Testis (tissue), 3 donors: ENCODE data around the gene BMAL1. TPM values are rescaled to one million over a fixed set of nuclear protein-coding genes. Genes with fewer than 3 reads are reported as not detected.

Source experiments
- DNase-seq: peaks from one replicate; pipeline ENCODE4 v3.0.0-alpha.2; 2019
- H3K27ac ChIP-seq, 2 donors: fragments of 200-600 bp; sonication (generic); one replicate each; pipeline ENCODE4 v1.5.1; 2019
- H3K27me3 ChIP-seq: fragments of 200-600 bp; sonication (generic); one replicate; pipeline ENCODE4 v1.5.1; 2019
- H3K36me3 ChIP-seq: fragments of 200-600 bp; sonication (generic); one replicate; pipeline ENCODE4 v1.5.1; 2017; ENCODE audit warnings: low read depth; ENCODE audit errors: missing control alignments
- H3K4me1 ChIP-seq: fragments of 200-600 bp; sonication (generic); one replicate; pipeline ENCODE4 v1.5.1; 2019
- H3K4me3 ChIP-seq, 2 donors: fragments of 200-600 bp; sonication (generic); one replicate each; pipeline ENCODE4 v1.5.1; 2017 to 2019
- H3K9me3 ChIP-seq: fragments of 200-600 bp; sonication (generic); one replicate; pipeline ENCODE4 v1.5.1; 2017
- POLR2A ChIP-seq: fragments of 450-650 bp; IDR thresholded peaks from one replicate; pipeline ENCODE4 v1.6.1; 2017; ENCODE audit warnings: antibody characterized with exemption, mild to moderate bottlenecking, moderate library complexity
- WGBS, 2 donors: methylation state at CpG; one replicate each; pipeline ENCODE4 v1.1.5; 2018; 5-methylcytosine and 5-hydroxymethylcytosine counted together
- intact Hi-C: fragments of 100-400 bp; cut with DNase I; formaldehyde crosslinking; loops from one replicate; pipeline ENCODE4 v1.15.1; 2023; ENCODE audit warnings: low total_unique reads
- polyA plus RNA-seq: library from polyadenylated mRNA; stranded (reverse); fragments of 350-450 nt; fragmentation: Illumina TruSeq; extraction: RNeasy Lipid Tissue Mini Kit (QIAGEN cat#74804); gene quantifications from one replicate; pipeline ENCODE4 v1.2.3, GENCODE V29; 2014; ENCODE audit warnings: low read depth, low replicate concordance; ENCODE audit not compliant: insufficient read depth
- total RNA-seq, 2 donors: library from RNA; depleted of rRNA; stranded (reverse); fragments of >200 nt; gene quantifications; one replicate each; pipeline ENCODE4 v1.2.3, GENCODE V29; 2016
- TF ChIP-seq, protein P1 (sequence below), 3 experiments: fragments of 450-650 bp in 2 of 3; fragments of 200-600 bp in 1 of 3; sonication (generic) in 1 of 3; IDR thresholded peaks; one replicate each; pipeline ENCODE4 v1.5.1; 2016 to 2019; ENCODE audit warnings: antibody characterized with exemption in 3 of 3, mild to moderate bottlenecking in 2 of 3, moderate library complexity in 1 of 3

BMAL1 gene
- total and polyA plus RNA-seq, 3 donors from 2014 or later, result 21.5 to 40.3 (median 35.7) TPM

DNA sequence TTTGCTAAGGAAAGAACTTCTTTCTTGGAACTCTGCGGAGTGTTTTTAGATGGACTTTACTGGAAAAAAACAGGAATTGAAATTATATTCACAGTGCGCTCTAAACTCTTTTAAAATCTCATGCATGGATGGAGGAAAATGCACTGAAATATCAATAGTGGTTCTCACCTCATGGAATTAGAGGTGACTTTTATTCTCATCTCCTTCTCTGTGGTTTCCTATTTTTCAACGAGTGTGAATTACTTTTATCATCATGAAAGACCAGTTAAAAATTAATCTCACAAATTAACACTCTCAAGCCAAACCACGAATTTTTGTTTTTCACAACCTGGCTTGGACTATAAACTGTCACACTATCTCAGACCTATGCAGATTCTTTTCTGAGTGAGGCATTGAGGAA is 16.6 kb downstream of the BMAL1 start:
- Histone ChIP-seq H3K27me3 (no peaks in the 10 kb centered on the region), H3K4me1 (no peaks in the 10 kb centered on the region), H3K9me3 (no peaks in the 10 kb centered on the region), H3K27ac (no peak overlapping the region), H3K4me3 (no peak overlapping the region), H3K36me3 (no peaks in the 10 kb centered on the region)
- intact Hi-C loops, result no loop called here
- 62 to 64% methylated on average over 4 of the region's 4 CpGs for WGBS, 2 donors
- no peak for DNase-seq
- TF ChIP-seq, protein P1, sequence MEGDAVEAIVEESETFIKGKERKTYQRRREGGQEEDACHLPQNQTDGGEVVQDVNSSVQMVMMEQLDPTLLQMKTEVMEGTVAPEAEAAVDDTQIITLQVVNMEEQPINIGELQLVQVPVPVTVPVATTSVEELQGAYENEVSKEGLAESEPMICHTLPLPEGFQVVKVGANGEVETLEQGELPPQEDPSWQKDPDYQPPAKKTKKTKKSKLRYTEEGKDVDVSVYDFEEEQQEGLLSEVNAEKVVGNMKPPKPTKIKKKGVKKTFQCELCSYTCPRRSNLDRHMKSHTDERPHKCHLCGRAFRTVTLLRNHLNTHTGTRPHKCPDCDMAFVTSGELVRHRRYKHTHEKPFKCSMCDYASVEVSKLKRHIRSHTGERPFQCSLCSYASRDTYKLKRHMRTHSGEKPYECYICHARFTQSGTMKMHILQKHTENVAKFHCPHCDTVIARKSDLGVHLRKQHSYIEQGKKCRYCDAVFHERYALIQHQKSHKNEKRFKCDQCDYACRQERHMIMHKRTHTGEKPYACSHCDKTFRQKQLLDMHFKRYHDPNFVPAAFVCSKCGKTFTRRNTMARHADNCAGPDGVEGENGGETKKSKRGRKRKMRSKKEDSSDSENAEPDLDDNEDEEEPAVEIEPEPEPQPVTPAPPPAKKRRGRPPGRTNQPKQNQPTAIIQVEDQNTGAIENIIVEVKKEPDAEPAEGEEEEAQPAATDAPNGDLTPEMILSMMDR (IDR thresholded peaks at IDR 0.05), result no peak
- no peak for TF ChIP-seq POLR2A

DNA sequence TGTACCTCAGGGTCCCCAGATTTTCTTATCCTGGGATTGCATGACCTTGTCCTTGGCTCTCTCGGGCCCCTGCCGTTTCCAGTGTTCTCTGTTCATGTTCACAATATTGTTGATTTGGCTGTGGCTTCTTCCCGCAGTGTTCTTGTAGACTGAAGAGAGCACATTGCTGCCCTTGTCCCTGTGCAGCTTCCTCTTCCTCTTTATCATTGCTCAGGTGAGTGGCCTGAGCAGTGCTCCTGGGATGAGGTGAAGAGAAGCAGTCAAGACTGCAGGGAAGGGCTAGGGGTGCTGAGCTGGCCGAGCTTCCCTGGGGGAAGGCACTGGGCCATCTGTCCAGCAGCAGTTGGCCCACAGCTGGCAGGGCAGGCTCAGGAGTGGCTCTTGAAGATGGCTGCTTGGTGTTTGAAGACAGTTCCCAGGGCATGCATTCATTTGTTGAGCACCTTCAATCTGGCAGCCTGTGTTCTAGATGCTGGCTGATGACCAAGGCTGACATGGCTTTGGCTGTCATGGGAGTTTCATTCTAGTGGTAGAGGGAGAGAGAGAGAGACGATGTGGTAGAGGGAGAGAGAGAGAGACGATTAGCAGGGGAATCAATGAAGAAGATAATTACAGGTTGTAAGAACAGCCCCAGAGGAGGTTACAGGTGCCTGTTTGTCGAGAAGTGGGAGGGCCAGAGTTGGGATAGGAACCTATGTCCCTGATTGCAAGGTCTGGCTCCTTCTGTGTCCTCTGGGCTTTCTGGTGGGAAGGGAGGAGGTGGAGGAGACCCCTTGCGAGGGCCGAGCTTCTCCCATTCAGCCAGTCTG is 17.4 kb downstream of the BMAL1 start:
- Histone ChIP-seq H3K27me3 (no peaks in the 10 kb centered on the region), H3K9me3 (no peaks in the 10 kb centered on the region), H3K36me3 (no peaks in the 10 kb centered on the region), H3K27ac (no peak overlapping the region), H3K4me3 (no peak overlapping the region), H3K4me1 (no peaks in the 10 kb centered on the region)
- no peak for DNase-seq
- TF ChIP-seq, protein P1 (IDR thresholded peaks at IDR 0.05), result no peak
- TF ChIP-seq POLR2A, result no peak
- WGBS, 2 donors, result 58 to 61% methylated on average over 7 to 9 of the region's 9 CpGs
- intact Hi-C loops, result no loop called here

DNA sequence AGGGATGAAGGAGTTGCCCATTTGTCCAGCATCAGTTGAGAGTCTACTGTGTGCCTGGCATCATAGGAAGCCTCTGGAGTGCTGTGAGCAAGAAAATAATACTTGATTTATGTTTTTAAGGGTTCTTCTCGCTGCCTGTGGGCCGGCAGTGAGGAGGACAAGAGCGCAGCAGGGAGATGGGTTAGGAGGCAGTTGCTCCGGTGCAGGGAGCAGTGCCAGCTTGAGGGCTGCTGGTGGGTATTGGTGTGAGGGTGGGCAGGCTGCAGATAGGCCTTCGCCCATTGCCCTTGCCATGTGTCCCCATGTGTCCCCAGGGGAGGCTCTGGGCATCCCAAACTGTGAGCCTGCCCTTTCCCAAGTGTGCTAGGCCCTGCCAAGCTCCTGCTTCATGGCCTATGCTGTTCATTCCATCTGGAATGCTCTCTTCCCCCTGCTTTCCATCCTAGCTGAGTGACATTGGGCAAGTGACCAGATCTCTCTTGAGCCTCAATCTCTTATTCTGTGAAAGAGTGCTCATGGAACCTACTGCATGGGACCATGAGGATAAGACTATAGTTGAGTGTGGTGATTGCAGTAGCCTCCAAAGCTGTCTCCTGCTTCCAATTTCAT is 19.8 kb downstream of the BMAL1 start:
- Histone ChIP-seq H3K27me3 (no peaks in the 10 kb centered on the region), H3K4me3 (no peak overlapping the region), H3K9me3 (no peaks in the 10 kb centered on the region), H3K27ac (no peak overlapping the region), H3K36me3 (no peaks in the 10 kb centered on the region), H3K4me1 (no peaks in the 10 kb centered on the region)
- intact Hi-C loops, result no loop called here
- DNase-seq, result no peak
- TF ChIP-seq POLR2A, result no peak
- TF ChIP-seq, protein P1 (IDR thresholded peaks at IDR 0.05), result no peak
- WGBS, 2 donors, result 89 to 93% methylated on average over 5 of the region's 5 CpGs

DNA sequence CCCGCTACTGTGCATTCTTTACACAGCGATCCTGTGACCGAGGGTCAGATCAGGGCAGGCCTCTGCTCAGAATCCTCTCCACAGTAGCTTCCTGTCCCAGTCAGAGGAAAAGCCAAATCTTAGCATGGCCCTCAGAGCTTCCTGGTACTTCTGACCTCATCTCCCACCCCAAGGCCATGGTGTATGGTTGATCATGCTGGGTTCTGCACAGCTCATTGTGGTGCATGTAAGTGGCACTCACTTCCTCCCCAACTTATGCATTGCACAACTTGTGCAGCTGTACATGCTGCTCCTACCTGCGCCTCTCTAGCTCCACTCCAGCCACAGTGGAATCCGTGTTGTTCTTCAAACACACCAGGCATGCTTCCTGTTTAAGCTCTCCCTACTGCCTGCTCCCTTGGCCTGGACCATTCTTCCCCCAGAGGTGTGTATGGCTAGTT is 20.3 kb downstream of the BMAL1 start:
- intact Hi-C loops, result no loop called here
- Histone ChIP-seq H3K36me3 (no peaks in the 10 kb centered on the region), H3K9me3 (no peaks in the 10 kb centered on the region), H3K4me1 (no peaks in the 10 kb centered on the region), H3K27ac (no peak overlapping the region), H3K27me3 (no peaks in the 10 kb centered on the region), H3K4me3 (no peak overlapping the region)
- WGBS, 2 donors, result 72 to 74% methylated on average over 5 of the region's 5 CpGs
- TF ChIP-seq POLR2A, result no peak
- TF ChIP-seq, protein P1 (IDR thresholded peaks at IDR 0.05), result no peak
- DNase-seq, result no peak
